GM19035 (cell line): Measurements from ENCODE around the gene RAB6B.

Experiments used
- ATAC-seq: cut with Tn5 transposase; IDR thresholded peaks from one replicate; pipeline ENCODE4 v1.9.1; 2021; ENCODE audit not compliant: unreplicated experiment

The RAB6B gene

DNA sequence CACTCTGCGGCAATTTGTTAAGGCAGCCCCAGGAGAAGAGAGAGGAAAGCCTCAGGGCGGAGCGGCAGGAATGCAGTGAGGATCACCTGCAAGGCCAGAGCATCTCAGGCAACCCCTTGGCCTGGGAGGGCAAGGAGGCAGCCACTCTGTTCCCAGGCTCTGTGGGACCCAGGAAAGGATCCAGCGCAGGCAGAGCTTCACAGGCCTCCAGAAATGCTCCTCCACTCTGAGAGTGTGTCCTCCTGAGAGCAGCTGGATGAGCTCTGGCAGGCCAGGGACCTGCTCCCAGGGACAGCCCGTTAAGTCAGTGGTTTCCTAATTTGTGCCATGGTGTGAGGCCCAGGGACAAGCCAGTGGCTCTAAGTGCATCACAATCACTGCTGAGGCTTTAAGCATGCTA, 35.2 kb downstream of the RAB6B start:
- ATAC-seq, result no peak

DNA sequence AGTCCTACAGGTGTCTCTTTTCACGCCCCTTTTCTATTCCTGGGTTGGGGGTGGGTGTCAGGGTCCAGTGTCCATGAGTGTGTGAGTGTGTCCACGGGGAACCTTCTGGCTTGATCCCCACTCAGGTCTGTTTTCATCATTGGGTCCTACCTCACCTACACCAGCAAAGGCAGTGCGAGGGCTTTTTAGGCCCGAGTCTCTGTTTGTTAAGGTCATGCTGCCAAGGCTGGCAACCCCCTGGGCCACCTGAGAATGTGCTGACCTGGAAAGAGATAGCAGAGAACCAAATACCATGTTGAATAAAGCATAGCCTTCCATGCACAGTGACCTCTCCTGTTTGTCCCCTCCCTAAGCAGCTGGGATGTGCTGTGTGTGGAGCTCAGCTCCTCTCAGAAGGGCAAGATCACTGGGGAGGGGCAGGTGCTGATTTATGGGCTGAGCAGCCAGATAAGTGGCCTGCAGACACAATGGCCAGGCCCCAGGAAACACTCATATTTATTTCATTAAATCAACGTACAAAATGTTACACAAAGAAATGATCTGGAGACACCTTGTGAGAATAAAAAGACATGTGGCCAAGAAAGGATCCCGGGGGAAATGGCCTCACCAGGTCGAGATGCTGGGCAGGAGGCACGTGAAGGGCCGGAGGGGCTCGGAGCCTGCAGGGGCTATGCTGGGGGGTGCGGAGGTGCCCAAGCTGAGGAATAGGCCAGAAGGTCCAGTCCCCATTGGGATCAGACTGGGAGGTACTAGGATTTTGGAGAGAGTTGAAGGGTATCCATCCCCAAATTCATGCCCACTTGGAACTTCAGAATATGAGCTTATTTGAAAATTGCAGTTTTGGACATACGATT, 36.1 kb downstream of the RAB6B start:
- ATAC-seq, result no peak

DNA sequence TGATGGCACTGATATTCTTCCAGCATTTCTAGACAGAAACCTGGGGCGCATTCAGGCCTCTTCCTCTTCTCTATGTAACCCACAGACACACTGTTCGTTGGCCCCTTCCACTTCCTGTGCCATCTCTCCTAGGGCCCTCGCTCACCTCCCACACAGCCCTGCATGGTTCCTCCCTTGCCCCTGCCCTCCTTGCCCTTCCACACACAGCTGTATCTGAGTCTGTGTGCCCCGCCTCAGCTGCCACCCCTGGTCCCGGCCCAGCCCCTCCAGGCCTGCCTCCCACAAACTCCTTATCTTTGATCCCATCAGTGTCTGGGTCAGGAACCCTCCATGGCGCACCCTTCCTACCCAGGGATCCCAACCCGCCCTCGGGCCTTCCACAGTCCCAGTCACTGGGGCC, 37.9 kb downstream of the RAB6B start:
- no peak for ATAC-seq

DNA sequence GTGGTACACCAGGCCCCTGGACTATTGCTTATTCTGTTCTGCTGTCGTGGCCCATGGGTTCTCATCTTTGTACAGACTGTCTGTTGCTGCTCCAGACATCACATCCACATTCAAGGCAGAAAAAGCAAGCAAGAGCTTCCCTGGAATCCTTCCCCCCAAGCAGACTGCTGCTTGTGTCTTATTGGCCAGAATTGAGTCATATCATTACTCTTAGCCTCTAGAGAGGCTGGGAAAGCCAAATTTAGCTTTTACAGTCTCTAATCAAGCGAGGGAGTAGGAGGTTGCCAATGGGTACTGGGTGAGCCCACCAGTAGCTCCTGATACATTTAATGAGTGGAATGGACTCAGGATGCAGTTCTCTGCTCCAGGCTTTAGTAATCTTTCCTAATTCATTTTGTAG, 39.4 kb downstream of the RAB6B start:
- ATAC-seq, result no peak

DNA sequence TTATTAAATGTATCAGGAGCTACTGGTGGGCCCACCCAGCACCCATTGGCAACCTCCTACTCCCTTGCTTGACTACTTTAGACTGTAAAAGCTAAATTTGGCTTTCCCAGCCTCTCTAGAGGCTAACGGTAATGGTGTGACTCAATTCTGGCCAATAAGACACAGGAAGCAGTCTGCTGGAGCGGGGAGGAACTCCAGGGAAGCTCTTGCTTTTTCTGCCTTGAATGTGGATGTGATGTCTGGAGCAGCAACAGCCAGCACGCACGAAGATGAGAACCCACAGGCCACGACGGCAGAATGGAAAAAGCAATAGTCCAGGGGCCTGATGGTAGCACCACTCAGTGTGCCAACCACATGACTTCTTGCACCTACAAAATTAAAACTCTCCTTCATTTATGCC, 39.9 kb downstream of the RAB6B start:
- ATAC-seq, result no peak

DNA sequence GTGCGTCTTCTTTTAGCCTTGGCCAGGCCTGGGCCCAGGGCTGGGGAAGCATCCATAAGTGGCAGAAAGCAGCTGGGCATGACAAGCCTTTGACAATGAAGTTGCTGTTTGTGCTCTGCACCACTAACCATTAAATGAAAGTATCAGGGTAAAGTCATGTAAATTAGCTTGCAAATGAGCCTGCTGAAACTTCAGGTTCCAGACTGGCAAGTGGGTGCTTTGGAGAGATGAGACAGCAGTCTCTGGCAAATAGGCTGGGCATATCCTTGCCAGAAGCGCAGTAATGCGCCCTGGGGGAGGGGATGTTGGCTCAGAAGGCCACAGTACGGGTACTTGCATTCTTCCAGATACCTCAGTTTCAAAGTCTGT, 40.7 kb downstream of the RAB6B start:
- no peak for ATAC-seq

DNA sequence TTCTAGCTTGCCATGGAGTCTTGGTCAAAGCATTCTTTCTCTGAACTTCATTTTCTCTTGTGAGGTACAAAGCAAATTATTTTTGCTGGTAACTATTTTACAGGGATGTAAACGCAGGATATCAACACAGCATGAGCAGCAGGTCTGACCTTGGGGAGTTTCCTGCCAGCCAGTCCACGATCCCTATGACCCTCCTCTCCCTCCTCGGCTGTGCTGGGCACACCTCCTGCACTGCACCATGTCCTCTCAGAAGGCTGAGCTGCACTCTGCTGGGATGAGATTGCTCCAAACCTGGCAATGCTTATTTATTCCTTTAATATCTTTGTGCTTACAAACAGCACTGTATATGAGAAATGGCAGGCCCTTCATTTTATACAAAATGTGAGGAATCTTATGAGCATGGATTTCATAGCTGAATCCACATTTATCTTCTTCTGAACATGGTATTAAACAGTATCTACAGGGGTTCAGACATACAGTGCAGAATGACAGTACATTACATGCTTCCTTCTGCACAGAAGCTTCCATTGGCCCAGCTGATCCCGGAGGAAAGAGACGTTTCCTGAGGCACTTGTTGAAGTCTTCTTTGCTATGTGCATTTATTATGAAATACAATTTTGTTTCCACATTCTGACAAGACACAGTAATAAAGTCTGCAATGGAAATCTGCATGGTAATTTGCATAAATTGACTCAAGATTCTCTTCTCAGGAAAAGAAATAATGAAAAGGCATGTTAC, 41.2 kb downstream of the RAB6B start:
- no peak for ATAC-seq

DNA sequence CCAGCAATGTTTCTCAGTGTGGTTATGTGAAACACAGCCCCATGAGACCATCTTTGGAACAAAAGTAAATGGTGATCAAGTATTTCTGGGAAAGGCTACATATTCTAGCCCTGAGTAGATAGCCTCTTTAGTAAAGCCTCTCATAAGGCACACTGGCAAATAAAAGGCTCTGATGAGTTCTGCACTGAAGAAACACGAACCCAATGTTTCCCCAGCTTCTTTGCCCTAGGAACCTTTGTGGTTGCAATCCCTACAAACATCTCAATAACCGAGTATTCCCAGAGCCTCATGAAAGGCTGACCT, 41.8 kb downstream of the RAB6B start:
- no peak for ATAC-seq

DNA sequence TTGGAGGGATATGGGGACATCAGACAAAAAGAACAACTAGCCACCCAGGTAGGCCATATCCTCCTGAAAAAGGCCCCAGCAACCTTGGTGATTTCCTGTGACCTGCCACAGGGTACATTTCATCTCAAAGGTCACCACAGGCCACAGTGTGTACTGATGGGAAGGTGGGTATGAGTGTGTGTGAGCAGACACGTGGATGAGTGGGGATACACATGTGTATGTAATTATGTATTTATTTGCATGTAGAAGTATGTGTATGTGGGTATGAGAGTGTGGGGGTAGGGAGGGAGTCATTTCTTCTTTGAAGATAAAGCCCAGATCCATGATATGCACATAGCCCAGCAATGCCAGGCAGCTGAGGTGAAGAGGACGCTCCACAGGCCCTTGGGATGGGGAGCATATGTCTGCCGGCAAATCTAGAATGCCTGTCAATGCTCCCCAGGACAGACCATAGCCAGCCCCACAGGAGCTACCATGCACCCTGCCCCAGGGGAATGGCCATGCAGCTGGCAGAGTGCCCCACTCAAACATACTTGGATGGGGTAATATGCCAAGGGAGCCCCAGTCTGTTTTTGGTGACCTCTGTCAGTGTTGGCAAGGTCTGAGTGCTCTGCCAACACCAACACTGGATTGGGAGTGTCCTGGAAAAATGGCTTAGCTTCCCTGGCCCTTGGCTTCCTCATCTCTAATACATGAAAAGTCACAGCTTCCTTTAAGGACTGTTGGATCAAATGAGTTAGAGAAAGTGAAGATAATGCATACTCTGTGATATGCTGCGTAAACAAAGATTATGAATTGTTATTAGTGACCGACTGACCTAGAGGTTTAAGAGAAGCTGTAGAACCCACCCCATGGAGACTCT, 42.4 kb downstream of the RAB6B start:
- ATAC-seq, result no peak

DNA sequence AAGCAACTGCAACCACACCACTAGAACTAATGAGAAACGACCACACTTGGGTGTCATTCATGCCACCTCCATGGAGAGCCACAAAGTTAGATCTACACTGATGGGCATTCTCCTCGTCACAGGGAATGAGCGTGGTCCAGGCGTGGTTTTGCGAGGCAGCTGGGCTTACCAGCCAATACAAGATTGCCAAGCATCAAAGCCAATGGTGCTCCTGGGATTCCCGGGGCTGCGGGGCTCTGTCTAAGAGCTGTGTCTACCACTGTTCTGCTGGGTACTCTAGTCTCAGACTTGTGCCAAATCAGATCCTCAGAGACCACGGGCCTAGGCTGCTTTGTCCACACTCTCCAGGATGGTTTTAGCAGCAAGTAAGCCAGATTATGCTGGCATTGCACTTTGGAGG, 43.8 kb downstream of the RAB6B start:
- no peak for ATAC-seq

DNA sequence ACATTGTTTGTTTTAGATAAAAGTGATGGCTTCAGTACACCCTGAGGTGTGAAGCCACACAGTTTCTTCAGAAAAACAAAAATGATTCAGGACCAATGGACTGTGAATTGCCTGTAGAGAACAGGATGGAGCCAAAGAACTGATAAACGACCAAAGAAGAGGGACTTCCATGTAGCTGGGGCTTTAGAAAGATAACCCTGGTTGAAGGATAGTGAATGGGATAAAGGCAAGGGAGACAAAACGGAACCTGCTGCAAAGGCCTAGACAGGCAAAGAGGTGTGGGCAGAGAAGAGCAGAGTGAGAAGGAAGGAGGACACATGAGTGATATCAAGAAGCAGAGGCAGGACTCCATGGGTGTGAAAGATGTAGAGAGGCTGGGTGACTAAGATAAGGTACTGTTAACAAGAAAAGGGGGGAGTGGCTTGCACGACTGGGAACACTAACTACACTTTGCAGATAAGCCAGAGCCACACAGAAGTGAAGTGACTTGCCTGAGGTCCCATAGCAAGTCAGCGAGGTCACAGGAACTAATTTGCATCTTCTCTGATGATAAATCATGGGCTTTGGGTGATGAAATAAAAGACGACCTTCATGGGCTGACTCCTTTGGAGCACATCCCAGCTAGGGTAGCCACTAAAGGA, 44.3 kb downstream of the RAB6B start:
- no peak for ATAC-seq

DNA sequence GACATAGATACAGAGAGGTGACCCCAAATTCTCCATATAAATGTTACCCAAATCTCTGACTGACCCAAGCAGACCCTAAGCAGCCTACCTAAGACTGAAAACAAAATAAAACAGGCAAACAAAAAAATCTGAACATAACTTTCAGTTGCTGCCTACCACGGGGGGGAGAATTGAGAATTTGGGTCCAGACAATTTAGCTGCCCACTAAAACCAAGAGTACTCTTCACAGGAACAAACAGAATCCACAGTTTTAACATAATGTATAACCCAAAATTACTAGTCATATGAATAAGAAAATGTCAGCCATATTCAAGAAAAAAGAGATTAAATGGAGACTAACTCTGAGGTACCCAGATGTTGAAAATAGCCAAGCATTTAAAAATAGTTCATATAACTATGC, 45.6 kb downstream of the RAB6B start:
- no peak for ATAC-seq

DNA sequence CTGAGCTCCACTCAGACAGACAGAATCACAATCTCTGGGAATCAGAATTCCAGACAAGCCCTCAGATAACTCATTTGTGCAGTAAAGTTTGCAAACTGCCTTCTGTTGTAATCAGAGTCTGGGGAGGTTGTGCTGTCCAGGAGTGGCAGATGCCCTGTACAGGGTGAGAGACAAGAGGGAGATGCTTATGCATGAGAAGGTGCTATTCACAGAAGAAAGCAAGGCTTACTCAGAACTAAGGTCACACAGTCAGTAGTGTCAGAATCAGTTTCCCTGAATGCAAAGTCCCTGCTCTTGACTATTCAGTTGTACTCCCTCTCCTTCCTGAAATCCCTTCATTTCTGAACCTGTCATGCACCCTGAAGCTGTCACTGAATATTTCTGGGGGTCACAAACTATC, 46.3 kb downstream of the RAB6B start:
- ATAC-seq, result no peak

DNA sequence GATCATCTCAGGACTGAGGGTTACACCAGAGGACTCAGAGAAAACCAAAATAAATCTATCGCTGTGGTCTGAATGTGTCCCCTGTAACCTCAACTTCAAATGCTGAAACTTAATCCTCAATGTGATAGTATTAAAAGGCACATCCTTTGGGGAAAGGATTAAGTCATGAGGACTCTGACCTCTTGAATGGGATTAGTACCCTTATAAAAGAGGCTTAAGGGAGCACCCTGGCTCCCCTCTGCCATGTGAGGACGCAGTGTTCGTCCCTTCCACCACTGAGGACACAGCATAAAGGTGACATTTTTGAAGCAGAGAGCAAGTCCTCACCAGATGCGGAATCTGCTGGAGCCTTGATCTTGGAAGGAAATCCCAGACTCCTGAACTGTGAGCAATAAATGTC, 50.6 kb downstream of the RAB6B start:
- no peak for ATAC-seq

DNA sequence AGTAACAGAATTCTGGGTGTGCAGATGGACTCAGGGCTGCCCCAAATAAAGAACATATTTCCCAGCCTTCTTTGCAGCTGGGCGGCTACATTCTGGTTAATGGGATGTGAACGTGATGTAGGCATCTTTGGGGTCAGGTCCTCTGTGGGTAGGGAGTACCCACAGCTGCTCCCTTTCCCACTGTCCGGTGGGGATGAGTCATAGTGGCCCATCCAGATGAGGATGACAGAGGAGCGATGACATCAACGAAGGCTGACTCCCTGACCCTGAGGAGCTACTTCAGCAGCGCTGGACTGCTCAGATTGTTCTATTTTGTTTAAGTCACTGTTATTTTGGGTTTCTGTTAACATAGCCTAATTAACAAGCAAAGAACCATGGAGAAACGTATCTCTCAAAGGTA, 52.0 kb downstream of the RAB6B start:
- no peak for ATAC-seq

DNA sequence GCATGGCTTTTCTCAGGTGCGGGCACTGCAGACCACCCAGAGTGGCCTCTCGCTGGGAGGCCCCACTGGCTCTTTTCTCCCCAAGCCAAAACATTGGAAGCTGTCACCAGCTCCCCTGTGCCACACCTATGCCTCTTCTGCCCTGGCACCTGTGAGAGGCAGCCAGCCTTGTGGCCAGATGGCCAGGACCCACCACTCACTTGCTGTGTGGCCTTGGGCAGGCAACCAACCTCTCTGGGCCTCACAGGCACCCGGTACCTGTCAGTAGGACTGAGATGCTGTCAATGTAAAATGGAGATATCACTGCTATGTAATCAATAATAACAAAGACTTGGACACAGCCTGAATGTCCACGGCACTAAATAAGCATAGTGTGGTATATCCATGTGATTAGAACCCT, 53.5 kb downstream of the RAB6B start:
- ATAC-seq, result no peak

DNA sequence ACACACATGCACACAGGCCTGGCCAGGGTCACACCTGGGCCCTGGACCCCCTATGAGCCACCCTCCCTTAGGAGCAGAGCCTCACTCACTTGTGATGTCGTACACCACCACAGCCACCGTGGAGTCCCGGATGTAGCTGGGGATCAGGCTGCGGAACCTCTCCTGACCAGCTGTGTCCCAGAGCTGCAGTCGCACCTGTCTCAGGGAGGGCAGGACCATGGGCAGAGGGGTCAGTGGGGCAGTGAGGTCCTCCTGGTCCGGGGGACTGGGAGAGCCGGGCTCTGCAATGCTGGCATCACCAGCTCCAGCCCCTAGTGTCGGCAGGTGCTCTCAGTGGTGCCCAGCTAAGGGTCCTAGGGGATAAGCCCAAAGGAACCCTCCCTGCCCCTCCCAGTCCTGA, 54.5 kb downstream of the RAB6B start:
- ATAC-seq, result no peak

DNA sequence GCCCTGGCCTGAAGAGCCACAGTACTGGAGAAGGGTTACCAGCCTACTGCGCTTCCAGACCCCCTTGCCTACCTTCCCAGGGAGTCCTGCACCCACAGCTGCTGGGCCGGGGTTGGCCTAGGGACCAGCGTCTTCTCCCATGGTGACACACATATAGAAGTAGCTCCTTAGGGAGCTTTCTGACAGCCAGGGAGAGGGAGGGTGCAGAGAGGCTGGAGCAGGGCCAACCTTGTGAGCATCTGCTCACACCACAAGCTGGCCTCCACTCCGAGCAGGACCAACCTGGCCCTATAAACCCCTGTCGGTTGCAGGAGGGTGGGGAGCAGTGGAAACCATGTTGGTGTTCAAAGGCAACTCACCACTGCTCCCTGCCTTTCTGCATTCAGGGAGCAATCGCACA, 54.9 kb downstream of the RAB6B start:
- ATAC-seq, result no peak

DNA sequence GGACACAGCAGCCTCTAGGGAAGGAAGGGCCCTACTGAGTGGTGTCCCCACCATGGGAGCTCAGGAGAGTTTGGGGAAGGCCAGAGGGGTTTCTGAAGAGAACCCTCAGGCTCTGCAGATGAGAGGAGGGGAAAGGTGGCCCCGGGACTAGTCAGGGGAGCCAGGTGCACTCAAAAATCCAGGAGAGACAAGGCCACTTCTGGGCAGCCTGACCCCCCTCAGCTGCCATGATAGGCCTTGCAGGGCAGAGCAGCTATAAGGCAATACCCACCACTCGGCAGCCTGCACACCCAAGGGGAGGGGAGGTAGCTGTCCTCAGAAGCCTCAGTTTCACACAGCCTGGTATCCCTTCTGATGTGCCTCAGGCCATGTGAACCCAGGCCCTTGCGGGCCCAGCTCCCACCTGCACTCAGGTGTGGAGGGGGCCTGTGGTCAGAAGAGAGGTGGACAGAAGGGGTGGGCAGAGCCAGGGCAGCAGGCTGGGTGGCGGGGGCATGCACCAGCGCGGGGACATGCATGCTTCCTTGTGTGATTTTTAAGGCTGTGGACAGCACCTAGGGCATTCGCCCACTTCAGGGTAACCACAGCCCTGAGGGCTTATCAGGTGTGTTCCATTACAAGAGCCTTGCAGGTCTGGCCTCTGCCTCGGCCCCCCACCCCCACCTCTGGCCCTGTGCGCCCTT, 55.5 kb downstream of the RAB6B start:
- ATAC-seq, result no peak

DNA sequence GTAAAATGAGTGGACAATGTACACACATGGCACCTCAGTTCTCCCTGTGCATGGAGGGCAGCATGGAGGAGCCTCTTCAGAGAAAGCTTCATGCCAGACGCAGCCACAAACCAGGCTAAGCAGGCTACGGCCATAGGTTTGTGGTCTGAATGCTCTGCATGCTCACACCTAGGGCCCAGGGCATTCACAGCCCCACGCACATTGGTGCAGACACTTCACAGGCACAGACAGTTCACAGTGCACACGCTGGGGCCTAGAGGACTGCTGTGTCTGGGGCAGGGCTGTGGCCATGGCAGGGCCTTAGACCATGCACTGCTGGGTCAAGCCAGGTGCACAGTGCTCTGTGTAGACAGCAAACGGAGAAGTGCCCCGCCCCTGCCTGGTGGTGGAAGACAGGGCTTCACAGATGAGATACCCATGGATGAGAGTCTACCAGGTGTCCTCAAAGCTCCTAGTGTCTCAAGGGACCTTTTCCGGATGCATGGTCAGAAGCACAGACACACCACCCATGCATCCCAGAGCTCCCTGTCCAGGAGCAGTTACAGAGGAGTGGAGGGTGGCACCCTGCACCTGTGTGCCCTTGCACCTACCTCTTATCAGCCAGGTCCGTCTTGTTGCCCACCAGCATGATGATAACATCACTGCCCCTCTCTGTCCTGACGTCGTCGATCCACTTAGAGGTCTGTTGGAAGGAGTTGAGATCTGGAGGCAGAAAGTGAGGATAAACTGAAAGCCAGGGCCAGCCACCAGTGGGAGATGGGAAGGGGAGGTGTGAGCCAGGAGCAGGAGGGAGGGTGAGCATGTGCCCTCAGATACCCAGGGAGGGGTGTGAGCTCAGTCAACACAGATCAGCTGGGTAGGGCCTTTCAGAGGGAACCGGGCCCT, 56.5 kb downstream of the RAB6B start:
- no peak for ATAC-seq
